Fibroblast of pulmonary artery (primary cell): ENCODE measurements around the gene FPR1.
"Not testable (repeated sequence)": the region's sequence is repeated elsewhere in the genome, so short reads cannot be mapped to it uniquely, and the experiment has no call there.

Experiments used
- DNase-seq: peaks from one replicate; pipeline ENCODE4 v3.0.0-alpha.2; 2010; ENCODE audit warnings: low read depth
- H3K4me3 ChIP-seq: replicated peaks from 2 replicates; pipeline ENCODE4 v1.5.1; 2011; ENCODE audit warnings: low read depth, mild to moderate bottlenecking, control low read depth, low read length, moderate library complexity
- TF ChIP-seq, protein P1 (sequence below): IDR thresholded peaks from 2 replicates; pipeline ENCODE4 v1.5.1; 2011; ENCODE audit warnings: mild to moderate bottlenecking, control low read depth, low read length, inconsistent platforms; ENCODE audit errors: missing control alignments

The FPR1 gene

DNA sequence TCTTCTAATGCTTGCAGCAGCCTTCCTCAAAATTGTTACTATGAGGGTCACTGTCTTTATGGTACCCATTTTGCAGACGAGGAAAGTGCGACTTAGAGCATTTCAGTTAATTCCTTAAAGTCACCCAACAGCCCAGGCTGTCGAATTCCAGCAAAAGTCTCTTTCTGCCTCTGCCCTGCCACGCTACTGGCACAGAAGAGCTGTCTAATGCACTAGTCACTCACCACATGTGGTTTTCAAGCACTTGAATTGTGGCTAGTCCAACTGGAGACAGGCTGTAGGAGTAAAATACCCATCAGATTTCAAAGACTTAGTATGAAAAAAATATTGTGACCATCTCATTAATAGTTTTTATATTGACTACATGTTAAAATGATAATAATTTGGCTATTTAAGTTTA lies 1.7 kb downstream of the FPR1 start:
- no peak for DNase-seq
- H3K4me3 ChIP-seq, result no peak overlapping the region

DNA sequence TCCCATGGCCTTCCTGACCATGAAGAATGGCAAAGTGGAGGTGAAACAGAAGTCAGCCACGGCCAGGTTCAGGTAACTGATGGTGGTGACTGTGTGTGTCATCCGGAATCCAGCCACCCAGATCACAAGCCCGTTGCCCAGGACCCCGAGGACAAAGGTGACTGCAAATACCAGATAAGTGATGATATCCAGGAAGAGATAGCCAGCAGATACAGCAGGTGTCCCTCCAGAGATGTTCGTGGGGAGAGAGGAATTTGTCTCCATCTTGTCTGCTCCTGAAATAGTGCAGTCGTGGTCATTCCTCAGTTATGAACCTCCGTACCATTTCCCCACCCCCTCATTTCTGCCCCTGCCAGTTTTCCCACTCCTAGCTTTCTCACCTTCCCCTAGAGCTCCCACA lies 4.9 kb downstream of the FPR1 start:
- TF ChIP-seq, protein P1, sequence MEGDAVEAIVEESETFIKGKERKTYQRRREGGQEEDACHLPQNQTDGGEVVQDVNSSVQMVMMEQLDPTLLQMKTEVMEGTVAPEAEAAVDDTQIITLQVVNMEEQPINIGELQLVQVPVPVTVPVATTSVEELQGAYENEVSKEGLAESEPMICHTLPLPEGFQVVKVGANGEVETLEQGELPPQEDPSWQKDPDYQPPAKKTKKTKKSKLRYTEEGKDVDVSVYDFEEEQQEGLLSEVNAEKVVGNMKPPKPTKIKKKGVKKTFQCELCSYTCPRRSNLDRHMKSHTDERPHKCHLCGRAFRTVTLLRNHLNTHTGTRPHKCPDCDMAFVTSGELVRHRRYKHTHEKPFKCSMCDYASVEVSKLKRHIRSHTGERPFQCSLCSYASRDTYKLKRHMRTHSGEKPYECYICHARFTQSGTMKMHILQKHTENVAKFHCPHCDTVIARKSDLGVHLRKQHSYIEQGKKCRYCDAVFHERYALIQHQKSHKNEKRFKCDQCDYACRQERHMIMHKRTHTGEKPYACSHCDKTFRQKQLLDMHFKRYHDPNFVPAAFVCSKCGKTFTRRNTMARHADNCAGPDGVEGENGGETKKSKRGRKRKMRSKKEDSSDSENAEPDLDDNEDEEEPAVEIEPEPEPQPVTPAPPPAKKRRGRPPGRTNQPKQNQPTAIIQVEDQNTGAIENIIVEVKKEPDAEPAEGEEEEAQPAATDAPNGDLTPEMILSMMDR, result no peak
- no peak overlapping the region for H3K4me3 ChIP-seq
- no peak for DNase-seq

More for the DNA sequence above, 1.7 kb downstream of the FPR1 start:
- TF ChIP-seq, protein P1, result no peak

DNA sequence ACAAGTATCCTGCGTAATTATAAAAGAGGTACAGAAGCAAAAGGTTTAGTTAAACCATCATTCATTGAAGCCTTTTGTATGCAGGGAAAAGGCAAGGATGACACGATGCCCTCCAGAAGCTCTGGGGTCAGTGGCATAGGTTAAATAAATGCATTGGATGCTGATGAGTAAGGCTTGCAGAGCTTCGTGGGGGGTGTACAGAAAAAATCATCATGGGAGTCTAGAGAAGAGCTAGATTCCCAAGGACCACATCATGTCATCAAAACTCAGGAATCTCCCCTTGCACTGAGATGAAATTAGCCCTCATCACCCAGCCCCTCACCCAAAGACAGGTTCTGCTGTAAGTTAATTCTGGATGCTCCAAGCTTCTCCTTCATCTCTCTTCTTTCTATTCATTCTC lies 8.3 kb downstream of the FPR1 start:
- no peak for DNase-seq
- no peak overlapping the region for H3K4me3 ChIP-seq
- TF ChIP-seq, protein P1, result no peak

DNA sequence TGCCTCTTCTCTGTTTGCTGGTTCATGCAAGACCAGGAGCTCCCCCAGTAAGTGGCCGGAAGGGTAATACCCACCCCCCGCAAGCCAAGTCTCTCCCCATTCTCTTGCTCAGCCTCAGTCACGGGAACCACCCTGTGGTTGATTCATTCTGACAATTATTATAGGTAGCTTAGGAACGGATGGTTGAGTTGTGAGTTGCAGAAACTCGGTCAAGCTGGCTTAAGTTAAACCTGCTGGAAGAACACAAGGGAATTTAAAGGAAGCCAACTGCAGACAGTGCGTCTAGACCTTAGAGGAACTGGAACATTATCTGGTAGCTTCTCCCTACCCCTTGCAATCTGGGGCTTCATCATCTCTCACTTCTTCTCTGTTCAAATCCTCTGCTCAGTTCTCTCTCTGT lies 8.9 kb downstream of the FPR1 start:
- no peak for DNase-seq
- H3K4me3 ChIP-seq, result no peak overlapping the region
- TF ChIP-seq, protein P1, result no peak

DNA sequence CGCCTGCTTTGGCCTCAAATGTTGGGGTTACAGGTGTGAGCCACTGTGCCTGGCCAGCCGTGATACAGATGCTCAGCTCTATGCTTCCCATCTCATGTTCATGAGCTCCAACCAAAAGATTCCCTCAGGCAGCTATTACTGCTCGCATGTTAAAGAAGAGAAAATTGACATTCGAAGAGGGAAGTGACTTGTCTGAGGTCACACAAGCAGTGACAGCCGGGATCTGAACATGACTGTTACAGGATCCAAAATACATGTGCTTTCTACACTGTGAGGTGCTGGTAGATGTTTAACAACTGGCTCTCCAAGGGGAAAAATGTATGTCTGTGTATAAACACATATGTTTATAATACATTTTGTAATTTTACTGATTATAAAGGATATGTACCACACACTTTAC lies 11.3 kb downstream of the FPR1 start:
- no peak for DNase-seq
- H3K4me3 ChIP-seq, result no peak overlapping the region
- TF ChIP-seq, protein P1, result no peak

DNA sequence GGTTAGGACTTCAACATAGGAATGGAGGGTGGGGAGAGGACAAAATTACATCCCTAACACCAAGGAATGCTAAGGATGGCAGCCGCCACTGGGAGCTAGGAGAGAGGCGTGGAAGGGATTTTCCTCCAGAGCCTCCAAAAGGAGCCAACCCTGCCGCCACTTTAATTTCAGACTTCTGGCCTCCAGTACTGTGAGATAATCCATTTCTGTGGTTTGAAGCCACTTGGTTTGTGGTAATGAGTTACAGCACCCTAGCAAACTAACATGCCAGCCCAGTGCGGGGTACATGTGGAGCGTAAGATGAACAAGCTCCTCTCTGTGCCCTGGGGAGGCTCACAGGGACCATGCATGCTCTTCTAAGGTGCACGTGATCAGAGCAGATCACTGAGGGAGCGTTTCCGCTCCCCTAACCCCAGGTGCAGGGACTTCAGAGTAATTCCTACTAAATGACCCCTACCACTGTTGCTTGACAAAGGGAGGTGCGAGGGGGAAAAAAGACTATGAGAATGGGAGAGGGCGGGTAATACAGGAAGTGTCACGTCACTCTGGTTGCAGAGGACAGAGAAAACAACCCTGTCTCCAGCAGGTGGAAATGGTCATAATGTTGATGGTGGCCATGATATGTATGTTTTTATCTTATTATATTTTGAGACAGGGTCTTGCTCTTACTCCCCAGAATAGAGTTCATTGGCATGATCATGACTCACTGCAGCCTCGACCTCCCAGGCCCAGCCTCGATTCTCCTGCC lies 12.0 kb downstream of the FPR1 start:
- no peak overlapping the region for H3K4me3 ChIP-seq
- no peak for DNase-seq
- TF ChIP-seq, protein P1, result no peak

DNA sequence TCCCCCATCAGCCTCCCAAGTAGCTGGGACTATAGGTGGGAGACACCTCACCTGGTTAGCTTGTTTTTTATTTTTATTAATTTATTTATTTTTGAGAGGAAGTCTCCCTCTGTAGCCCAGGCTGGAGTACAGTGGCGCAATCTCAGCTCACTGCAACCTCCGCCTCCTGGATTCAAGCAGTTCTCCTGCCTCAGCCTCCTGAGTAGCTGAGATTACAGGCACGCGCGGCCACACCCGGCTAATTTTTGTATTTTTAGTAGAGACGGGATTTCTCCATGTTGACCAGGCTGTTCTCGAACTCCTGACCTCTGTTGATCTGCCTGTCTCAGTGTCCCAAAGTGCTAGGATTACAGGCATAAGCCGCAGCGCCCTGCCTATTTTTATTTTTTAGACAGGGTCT lies 13.2 kb downstream of the FPR1 start:
- DNase-seq, H3K4me3 ChIP-seq: not testable (repeated sequence)
